H1 (cell line): ENCODE measurements around the gene PPP6C. TPM values are rescaled to one million over a fixed set of nuclear protein-coding genes. Genes with fewer than 3 reads are reported as not detected.

ENCODE experiments used
- CTCF ChIA-PET: fragments of 300-600 bp; sonication (Branson Sonifier 250); formaldehyde crosslinking; loops from one replicate; lab custom pipeline; 2021; ENCODE audit not compliant: partially characterized antibody; lab: Charles Lee
- POLR2A ChIA-PET: fragments of 300-600 bp; sonication (Branson Sonifier 250); formaldehyde crosslinking; loops from one replicate; lab custom pipeline; 2021; ENCODE audit warnings: inconsistent platforms; ENCODE audit not compliant: partially characterized antibody; lab: Charles Lee
- DNase-seq, 2 experiments: peaks; one replicate each; pipeline versions ENCODE4 v3.0.0 to v3.0.0-alpha.2; 2010 to 2022; ENCODE audit warnings: low spot score in 2 of 2, low read depth in 1 of 2, mixed read lengths in 1 of 2
- FAIRE-seq: peaks from 2 replicates; lab custom pipeline; 2011; peaks lifted over from hg19 to GRCh38; lab: Jason Lieb, UNC
- H2AFZ ChIP-seq: 2 replicates; pipeline ENCODE4 v1.8.1; 2012; ENCODE audit warnings: low read length, inconsistent platforms
- H2AK5ac ChIP-seq: 2 replicates; pipeline ENCODE4 v1.6.1; 2013; ENCODE audit warnings: low read depth, low read length
- H2BK120ac ChIP-seq: replicated peaks from 2 replicates; pipeline ENCODE3; 2013; ENCODE audit warnings: low read depth, low read length, inconsistent platforms
- H2BK12ac ChIP-seq: 2 replicates; pipeline ENCODE4 v1.6.1; 2013; ENCODE audit warnings: low read depth, low read length
- H2BK15ac ChIP-seq: 2 replicates; pipeline ENCODE4 v1.6.1; 2013; ENCODE audit warnings: low read length
- H2BK20ac ChIP-seq: 2 replicates; pipeline ENCODE4 v1.6.1; 2013; ENCODE audit warnings: low read length
- H2BK5ac ChIP-seq: 2 replicates; pipeline ENCODE4 v1.6.1; 2013; ENCODE audit warnings: low read depth, low read length
- H3K14ac ChIP-seq: 2 replicates; pipeline ENCODE4 v1.6.1; 2013; ENCODE audit warnings: inconsistent platforms; ENCODE audit not compliant: insufficient read length
- H3K18ac ChIP-seq: 2 replicates; pipeline ENCODE4 v1.6.1; 2013; ENCODE audit warnings: low read length; ENCODE audit errors: extremely low read depth
- H3K23ac ChIP-seq: 2 replicates; pipeline ENCODE4 v1.6.1; 2013; ENCODE audit warnings: inconsistent platforms; ENCODE audit not compliant: insufficient read length
- H3K23me2 ChIP-seq: 2 replicates; pipeline ENCODE4 v1.6.1; 2013; ENCODE audit warnings: low read depth, low read length
- H3K27ac ChIP-seq: 2 replicates; pipeline ENCODE4 v1.6.1; 2011; ENCODE audit warnings: low read depth, low read length, inconsistent platforms
- H3K27me3 ChIP-seq, 4 experiments: replicated peaks in 1 of 4; 1 replicate in 1 of 4; 2 replicates in 3 of 4; pipeline versions ENCODE4 v1.6.1 to v1.8.1; 2011 to 2013; ENCODE audit warnings: low read length in 3 of 4, mild to moderate bottlenecking in 3 of 4, inconsistent platforms in 2 of 4, mixed read lengths in 2 of 4, moderate library complexity in 1 of 4; ENCODE audit not compliant: control insufficient read depth in 3 of 4, insufficient read depth in 3 of 4; ENCODE audit errors: extremely low read depth in 1 of 4
- H3K36me3 ChIP-seq, 4 experiments: 2 replicates each; pipeline versions ENCODE4 v1.6.1 to v1.8.1; 2011 to 2013; ENCODE audit warnings: mild to moderate bottlenecking in 4 of 4, low read length in 3 of 4, moderate library complexity in 2 of 4, control low read depth in 1 of 4, inconsistent platforms in 1 of 4; ENCODE audit not compliant: insufficient read depth in 4 of 4, control insufficient read depth in 2 of 4
- H3K4ac ChIP-seq: replicated peaks from 2 replicates; pipeline ENCODE3; 2013; ENCODE audit warnings: low read length, low read depth, mixed read lengths, inconsistent platforms; ENCODE audit not compliant: insufficient read length
- H3K4me1 ChIP-seq, 4 experiments: replicated peaks in 1 of 4; 1 replicate in 1 of 4; 2 replicates in 3 of 4; pipeline versions ENCODE4 v1.6.1 to v1.8.1; 2011 to 2013; ENCODE audit warnings: low read length in 3 of 4, inconsistent platforms in 2 of 4, mixed read lengths in 1 of 4; ENCODE audit not compliant: insufficient read depth in 4 of 4, control insufficient read depth in 3 of 4
- H3K4me2 ChIP-seq, 2 experiments: 2 replicates each; pipeline versions ENCODE4 v1.6.1 to v1.8.1; 2011 to 2013; ENCODE audit warnings: low read depth in 2 of 2, low read length in 2 of 2, control low read depth in 1 of 2, inconsistent platforms in 1 of 2, mild to moderate bottlenecking in 1 of 2; ENCODE audit not compliant: insufficient read depth in 1 of 2
- H3K4me3 ChIP-seq, 4 experiments: fragments of 200-600, 300-600 bp in 1 of 4; sonication (generic), shearing (Covaris generic), sonication (Bioruptor Twin) in 1 of 4; 2 replicates each; pipeline versions ENCODE4 v1.5.1 to v1.8.1; 2011 to 2016; ENCODE audit warnings: low read length in 4 of 4, low read depth in 3 of 4, control low read depth in 2 of 4, inconsistent platforms in 2 of 4, mild to moderate bottlenecking in 2 of 4, mixed read lengths in 1 of 4, moderate library complexity in 1 of 4; ENCODE audit not compliant: insufficient read depth in 2 of 4; ENCODE audit errors: extremely low read depth in 1 of 4
- H3K56ac ChIP-seq: replicated peaks from 2 replicates; pipeline ENCODE3; 2013; ENCODE audit warnings: low read depth, mild to moderate bottlenecking, mixed read lengths, low read length, inconsistent platforms; ENCODE audit not compliant: insufficient read length
- H3K79me1 ChIP-seq: 2 replicates; pipeline ENCODE4 v1.6.1; 2013; ENCODE audit warnings: low read depth, low read length, control low read depth
- H3K79me2 ChIP-seq, 2 experiments: 2 replicates each; pipeline versions ENCODE4 v1.6.1 to v1.8.1; 2012 to 2013; ENCODE audit warnings: low read length in 2 of 2, mild to moderate bottlenecking in 2 of 2, inconsistent platforms in 1 of 2; ENCODE audit not compliant: insufficient read depth in 2 of 2, control insufficient read depth in 1 of 2
- H3K9ac ChIP-seq, 4 experiments: replicated peaks in 1 of 4; 1 replicate in 1 of 4; 2 replicates in 3 of 4; pipeline versions ENCODE4 v1.6.1 to v1.8.1; 2011 to 2013; ENCODE audit warnings: low read depth in 3 of 4, low read length in 3 of 4, control low read depth in 2 of 4, mild to moderate bottlenecking in 2 of 4, moderate library complexity in 2 of 4, inconsistent platforms in 1 of 4; ENCODE audit errors: extremely low read depth in 1 of 4
- H3K9me3 ChIP-seq, 2 experiments: 2 replicates each; pipeline versions ENCODE4 v1.6.1 to v1.8.1; 2012 to 2013; ENCODE audit warnings: mild to moderate bottlenecking in 2 of 2, moderate library complexity in 2 of 2, control low read depth in 1 of 2, inconsistent platforms in 1 of 2, low read depth in 1 of 2, low read length in 1 of 2, mixed read lengths in 1 of 2; ENCODE audit not compliant: insufficient read depth in 2 of 2
- H4K20me1 ChIP-seq, 2 experiments: replicated peaks in 1 of 2; 2 replicates each; pipeline versions ENCODE3 to v1.8.1; 2011 to 2013; ENCODE audit warnings: inconsistent platforms in 2 of 2, low read length in 2 of 2, mild to moderate bottlenecking in 1 of 2; ENCODE audit not compliant: insufficient read depth in 2 of 2, control insufficient read depth in 1 of 2
- H4K5ac ChIP-seq: 2 replicates; pipeline ENCODE4 v1.6.1; 2013; ENCODE audit warnings: low read length, low read depth, mixed read lengths, inconsistent platforms; ENCODE audit not compliant: insufficient read length
- H4K8ac ChIP-seq: 2 replicates; pipeline ENCODE4 v1.8.0; 2013; ENCODE audit warnings: mild to moderate bottlenecking, moderate library complexity, low read length, inconsistent platforms; ENCODE audit not compliant: insufficient read depth; ENCODE audit errors: extremely low read depth
- H4K91ac ChIP-seq: replicated peaks from 2 replicates; pipeline ENCODE3; 2013; ENCODE audit warnings: low read length, mixed read lengths, inconsistent platforms; ENCODE audit not compliant: insufficient read length
- ATF2 ChIP-seq: IDR thresholded peaks from 2 replicates; pipeline ENCODE4 v1.6.1; 2012; ENCODE audit warnings: low read length, inconsistent platforms
- ATF3 ChIP-seq: IDR thresholded peaks from 2 replicates; pipeline ENCODE4 v1.6.1; 2011; ENCODE audit warnings: low read depth, mild to moderate bottlenecking, low read length; ENCODE audit not compliant: insufficient read depth
- BCL11A ChIP-seq, 2 experiments: IDR thresholded peaks; one replicate each; pipeline ENCODE4 v1.6.1; 2011; ENCODE audit warnings: low read depth in 2 of 2, low read length in 2 of 2, mild to moderate bottlenecking in 2 of 2
- CREB1 ChIP-seq: IDR thresholded peaks from 2 replicates; pipeline ENCODE4 v1.6.1; 2012; ENCODE audit warnings: inconsistent platforms
- HDAC2 ChIP-seq, 2 experiments: fragments of 300-600 bp in 1 of 2; sonication (generic) in 1 of 2; IDR thresholded peaks; 2 replicates each; pipeline ENCODE4 v1.6.1; 2011 to 2012; ENCODE audit warnings: low read depth in 2 of 2, low read length in 2 of 2, mild to moderate bottlenecking in 2 of 2, moderate library complexity in 2 of 2, borderline replicate concordance in 1 of 2, inconsistent platforms in 1 of 2
- SIN3A ChIP-seq, 2 experiments: IDR thresholded peaks in 1 of 2; conservative IDR thresholded peaks in 1 of 2; 2 replicates each; pipeline ENCODE4 v1.6.1; 2011 to 2012; ENCODE audit warnings: low read length in 2 of 2, improper control_type of control experiment in 1 of 2, low read depth in 1 of 2, mild to moderate bottlenecking in 1 of 2
- SP4 ChIP-seq: IDR thresholded peaks from 2 replicates; pipeline ENCODE4 v1.6.1; 2012; ENCODE audit warnings: low read length, inconsistent platforms
- TEAD4 ChIP-seq: IDR thresholded peaks from 2 replicates; pipeline ENCODE4 v1.6.1; 2012; ENCODE audit warnings: low read depth, low read length, inconsistent platforms, mixed read lengths
- USF2 ChIP-seq: IDR thresholded peaks from 2 replicates; pipeline ENCODE4 v1.6.1; 2011; ENCODE audit warnings: low read length, improper control_type of control experiment
- polyA plus RNA-seq, 7 experiments: library from polyadenylated mRNA; depleted of rRNA in 3 of 7; stranded (reverse) in 5 of 7; unstranded in 2 of 7; fragments of >200 nt in 5 of 7; fragments of 200-250 nt in 2 of 7; gene quantifications; 1 replicate in 5 of 7; 2 replicates in 1 of 7; 4 replicates in 1 of 7; pipeline versions ENCODE4 v1.2.1 to v1.2.3, GENCODE V29; 2011 to 2013; ENCODE audit warnings: missing spikeins in 2 of 7, mixed read lengths in 2 of 7
- total RNA-seq: library from RNA; stranded (reverse); fragmentation: NEBNext Ultra II Directional; extraction: Animal tissue kit (Norgen Biotek cat#: 25700); gene quantifications from 2 replicates; pipeline ENCODE4 v1.2.1, GENCODE V29; 2021

Gene PPP6C
- total and polyA plus RNA-seq, 2 of the 8 experiments (the other 6 are each of a cell fraction or from before 2014, with no cell fraction given): 22.8 to 52.3 TPM

- Histone ChIP-seq H3K9me3 (no peaks in the 10 kb centered on the region), H4K20me1 (no peaks in the 10 kb centered on the region), H3K27me3 (no peaks in the 10 kb centered on the region), H3K79me2 (peaks cover 0 to 3% of the 10 kb centered on the region in 2 experiments; a peak in 1 of 4 replicates), H3K36me3 (0 out of 8 replicates have a peak, but pooled peaks cover 0 to 2% (median 0%) of the 10 kb centered on the region in 4 experiments), H4K5ac (no peak overlapping the region), H3K56ac (no peak overlapping the region), H2AFZ (no peak overlapping the region), H3K79me1 (no peaks in the 10 kb centered on the region), H4K91ac (no peak overlapping the region), H2BK15ac (no peak overlapping the region), H3K14ac (no peak overlapping the region), H4K8ac (no peak overlapping the region), H3K23me2 (no peaks in the 10 kb centered on the region), H3K9ac (no peak overlapping the region), H3K4ac (no peak overlapping the region), H3K4me2 (no peak overlapping the region), H3K18ac (no peak overlapping the region), H3K4me3 (no peak overlapping the region), H2BK120ac (no peak overlapping the region), H3K23ac (no peak overlapping the region), H2AK5ac (no peak overlapping the region), H2BK5ac (no peak overlapping the region), H3K4me1 (no peaks in the 10 kb centered on the region), H2BK20ac (no peak overlapping the region), H2BK12ac (no peak overlapping the region), H3K27ac (no peak overlapping the region)
- DNase-seq (no peak), FAIRE-seq (no peak)
- ChIA-PET CTCF (no interaction called here), POLR2A (no interaction called here)
- TF ChIP-seq SP4 (no peak), ATF2 (no peak), SIN3A (conservative IDR thresholded peaks at IDR 0.05 in 1 of 2, IDR thresholded peaks at IDR 0.05 in 1 of 2; ENCODE audit: low read depth in 1 of 2, low read length in 2 of 2) (no peak), CREB1 (no peak), TEAD4 (no peak), USF2 (no peak), BCL11A (IDR thresholded peaks at IDR 0.05; ENCODE audit: low read depth in 2 of 2, low read length in 2 of 2) (no peak), ATF3 (no peak), HDAC2 (IDR thresholded peaks at IDR 0.05; ENCODE audit: borderline replicate concordance in 1 of 2, low read depth in 2 of 2, low read length in 2 of 2) (no peak)
Measured at GRCh38 chr9:125160750-125161149, 28.9 kb downstream of the PPP6C start.
